ENCODE data around the gene TEDDM1. TPM values are rescaled to one million over a fixed set of nuclear protein-coding genes. Genes with fewer than 3 reads are reported as not detected.

Gene TEDDM1
- polyA plus RNA-seq, 1 donor (not counting 4 experiments of a cell fraction or from before 2014, with no cell fraction given), result not detected

- no peaks in the 10 kb centered on the region for H3K9me3 ChIP-seq (ENCODE audit: control insufficient read depth, low read depth, low read length)
- no peaks in the 10 kb centered on the region for H3K4me1 ChIP-seq (ENCODE audit: control insufficient read depth, extremely low read depth, insufficient read depth, low read length)
- no peak overlapping the region for H3K9ac ChIP-seq (ENCODE audit: control insufficient read depth, extremely low read depth, insufficient read depth, low read length)
- DNase-seq (ENCODE audit: low read depth, low spot score), result no peak
- TF ChIP-seq, protein P1, sequence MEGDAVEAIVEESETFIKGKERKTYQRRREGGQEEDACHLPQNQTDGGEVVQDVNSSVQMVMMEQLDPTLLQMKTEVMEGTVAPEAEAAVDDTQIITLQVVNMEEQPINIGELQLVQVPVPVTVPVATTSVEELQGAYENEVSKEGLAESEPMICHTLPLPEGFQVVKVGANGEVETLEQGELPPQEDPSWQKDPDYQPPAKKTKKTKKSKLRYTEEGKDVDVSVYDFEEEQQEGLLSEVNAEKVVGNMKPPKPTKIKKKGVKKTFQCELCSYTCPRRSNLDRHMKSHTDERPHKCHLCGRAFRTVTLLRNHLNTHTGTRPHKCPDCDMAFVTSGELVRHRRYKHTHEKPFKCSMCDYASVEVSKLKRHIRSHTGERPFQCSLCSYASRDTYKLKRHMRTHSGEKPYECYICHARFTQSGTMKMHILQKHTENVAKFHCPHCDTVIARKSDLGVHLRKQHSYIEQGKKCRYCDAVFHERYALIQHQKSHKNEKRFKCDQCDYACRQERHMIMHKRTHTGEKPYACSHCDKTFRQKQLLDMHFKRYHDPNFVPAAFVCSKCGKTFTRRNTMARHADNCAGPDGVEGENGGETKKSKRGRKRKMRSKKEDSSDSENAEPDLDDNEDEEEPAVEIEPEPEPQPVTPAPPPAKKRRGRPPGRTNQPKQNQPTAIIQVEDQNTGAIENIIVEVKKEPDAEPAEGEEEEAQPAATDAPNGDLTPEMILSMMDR (optimal IDR thresholded peaks at IDR 0.05 in 1 of 3, IDR thresholded peaks at IDR 0.05 in 1 of 3, conservative IDR thresholded peaks at IDR 0.05 in 1 of 3; ENCODE audit: extremely low read depth in 1 of 3, insufficient read depth in 2 of 3, low read length in 3 of 3), result no peak
- no peak for TF ChIP-seq EZH2 (IDR thresholded peaks at IDR 0.05; ENCODE audit: low read length)
- no peak overlapping the region for H3K4me3 ChIP-seq (ENCODE audit: control insufficient read depth in 2 of 3, extremely low read depth in 1 of 3, insufficient read depth in 2 of 3, low read depth in 1 of 3, low read length in 3 of 3)
- H3K27me3 ChIP-seq (ENCODE audit: control insufficient read depth, extremely low read depth, insufficient read depth, low read length), result peaks cover 5% of the 10 kb centered on the region
- H3K9me1 ChIP-seq (ENCODE audit: control insufficient read depth, extremely low read depth, insufficient read depth, low read length), result no peaks in the 10 kb centered on the region
- no peaks in the 10 kb centered on the region for H3K79me2 ChIP-seq (ENCODE audit: control insufficient read depth, insufficient read depth, low read length)
- no peak overlapping the region for H3K4me2 ChIP-seq (ENCODE audit: control insufficient read depth, extremely low read depth, insufficient read depth, low read depth, low read length)
- no peak overlapping the region for H3K27ac ChIP-seq (ENCODE audit: control insufficient read depth, insufficient read depth, low read length)
- dilution Hi-C loops (cut with MboI; ENCODE audit: extremely low pct_ligation_motif_present, low sequenced_read_pairs), result no loop called here
- H4K20me1 ChIP-seq (ENCODE audit: control insufficient read depth, extremely low read depth, insufficient read depth, low read length), result no peaks in the 10 kb centered on the region
- no peaks in the 10 kb centered on the region for H3K36me3 ChIP-seq (ENCODE audit: control insufficient read depth in 2 of 2, extremely low read depth in 1 of 2, insufficient read depth in 2 of 2, low read length in 2 of 2)
- no peak overlapping the region for H2AFZ ChIP-seq (ENCODE audit: control insufficient read depth, low read length)
- no peak for FAIRE-seq
Measured at GRCh38 chr1:182410620-182411273, 10.3 kb upstream of the TEDDM1 start.

- no peak overlapping the region for H3K4me3 ChIP-seq (ENCODE audit: control insufficient read depth in 2 of 3, extremely low read depth in 1 of 3, insufficient read depth in 2 of 3, low read depth in 1 of 3, low read length in 3 of 3)
- H3K4me1 ChIP-seq (ENCODE audit: control insufficient read depth, extremely low read depth, insufficient read depth, low read length), result no peaks in the 10 kb centered on the region
- dilution Hi-C loops (cut with MboI; ENCODE audit: extremely low pct_ligation_motif_present, low sequenced_read_pairs), result no loop called here
- no peak overlapping the region for H3K27ac ChIP-seq (ENCODE audit: control insufficient read depth, insufficient read depth, low read length)
- no peak overlapping the region for H3K4me2 ChIP-seq (ENCODE audit: control insufficient read depth, extremely low read depth, insufficient read depth, low read depth, low read length)
- TF ChIP-seq, protein P1 (optimal IDR thresholded peaks at IDR 0.05 in 1 of 3, IDR thresholded peaks at IDR 0.05 in 1 of 3, conservative IDR thresholded peaks at IDR 0.05 in 1 of 3; ENCODE audit: extremely low read depth in 1 of 3, insufficient read depth in 2 of 3, low read length in 3 of 3), result no peak
- no peak for TF ChIP-seq EZH2 (IDR thresholded peaks at IDR 0.05; ENCODE audit: low read length)
- H2AFZ ChIP-seq (ENCODE audit: control insufficient read depth, low read length), result no peak overlapping the region
- H3K9me3 ChIP-seq (ENCODE audit: control insufficient read depth, low read depth, low read length), result peaks cover 4% of the 10 kb centered on the region
- no peaks in the 10 kb centered on the region for H3K79me2 ChIP-seq (ENCODE audit: control insufficient read depth, insufficient read depth, low read length)
- peaks cover 5% of the 10 kb centered on the region for H3K27me3 ChIP-seq (ENCODE audit: control insufficient read depth, extremely low read depth, insufficient read depth, low read length)
- H3K9ac ChIP-seq (ENCODE audit: control insufficient read depth, extremely low read depth, insufficient read depth, low read length), result no peak overlapping the region
- H3K36me3 ChIP-seq (ENCODE audit: control insufficient read depth in 2 of 2, extremely low read depth in 1 of 2, insufficient read depth in 2 of 2, low read length in 2 of 2), result no peaks in the 10 kb centered on the region
- FAIRE-seq (no peak), DNase-seq (ENCODE audit: low read depth, low spot score) (no peak)
- H4K20me1 ChIP-seq (ENCODE audit: control insufficient read depth, extremely low read depth, insufficient read depth, low read length), result no peaks in the 10 kb centered on the region
- H3K9me1 ChIP-seq (ENCODE audit: control insufficient read depth, extremely low read depth, insufficient read depth, low read length), result no peaks in the 10 kb centered on the region
Measured at GRCh38 chr1:182410138-182410537, 9.7 kb upstream of the TEDDM1 start.
